Tibial artery (tissue), 4 donors: Measurements from ENCODE around the gene RDH11.

Experiments
- DNase-seq, 2 donors: peaks; one replicate each; pipeline ENCODE4 v3.0.0-alpha.2; 2019
- H3K27ac ChIP-seq, 2 donors: fragments of 200-600 bp; sonication (generic) in 1 of 2; 1 replicate in 1 of 2; 2 replicates in 1 of 2; pipeline ENCODE4 v1.5.1; 2018 to 2019; ENCODE audit warnings: mild to moderate bottlenecking in 1 of 2
- H3K27me3 ChIP-seq, 2 donors: fragments of 200-600 bp; sonication (generic) in 1 of 2; one replicate each; pipeline versions ENCODE4 v1.5.1 to v1.6.0; 2016 to 2019
- H3K36me3 ChIP-seq, 3 donors: fragments of 200-600 bp; sonication (generic) in 2 of 3; one replicate each; pipeline ENCODE4 v1.5.1; 2016 to 2019; ENCODE audit warnings: mild to moderate bottlenecking in 2 of 3
- H3K4me1 ChIP-seq, 4 donors: fragments of 200-600 bp; sonication (generic) in 2 of 4; 1 replicate in 3 of 4; 2 replicates in 1 of 4; pipeline ENCODE4 v1.5.1; 2016 to 2019
- H3K4me3 ChIP-seq, 2 donors: fragments of 200-600 bp; sonication (generic) in 1 of 2; 1 replicate in 1 of 2; 2 replicates in 1 of 2; pipeline ENCODE4 v1.5.1; 2018 to 2019; ENCODE audit warnings: mild to moderate bottlenecking in 2 of 2
- H3K9me3 ChIP-seq, 3 donors: fragments of 200-600 bp; sonication (generic) in 1 of 3; one replicate each; pipeline ENCODE4 v1.5.1; 2016 to 2019
- intact Hi-C: fragments of 100-400 bp; cut with DNase I; formaldehyde crosslinking; loops from one replicate; pipeline ENCODE4 v1.15.0; 2023; ENCODE audit warnings: low total_unique reads
- TF ChIP-seq, protein P1 (sequence below), 2 experiments: fragments of 200-600 bp in 1 of 2; fragments of 450-650 bp in 1 of 2; IDR thresholded peaks; one replicate each; pipeline ENCODE4 v1.5.1; 2017 to 2019; ENCODE audit warnings: antibody characterized with exemption in 2 of 2, mild to moderate bottlenecking in 1 of 2, moderate library complexity in 1 of 2

Gene RDH11

DNA sequence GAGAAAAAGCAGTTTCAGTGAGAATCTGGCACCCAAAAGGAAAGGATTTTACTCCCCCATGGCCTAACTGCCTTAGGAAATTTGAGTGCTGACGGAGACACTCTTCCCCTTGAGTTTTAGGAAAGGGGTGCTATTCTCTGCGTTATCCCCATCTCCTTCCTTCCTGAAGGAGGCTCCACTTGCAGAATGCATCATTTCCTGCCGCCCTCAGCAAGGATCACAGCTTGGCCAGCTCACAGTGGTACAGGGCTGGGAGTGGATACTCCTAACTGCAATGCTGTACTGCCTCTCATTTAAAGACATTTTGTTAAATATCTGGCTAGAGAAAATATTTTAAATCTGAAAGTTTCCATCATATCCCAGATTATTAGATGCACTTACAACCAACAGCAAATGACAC is 39.1 kb upstream of the RDH11 start:
- H3K4me1 ChIP-seq: peaks cover 0 to 10% (median 0%) of the 10 kb centered on the region in 4 donors
- no peak overlapping the region for H3K27ac ChIP-seq
- intact Hi-C loops: no loop called here
- no peaks in the 10 kb centered on the region for H3K27me3 ChIP-seq
- no peak for DNase-seq
- TF ChIP-seq, protein P1, sequence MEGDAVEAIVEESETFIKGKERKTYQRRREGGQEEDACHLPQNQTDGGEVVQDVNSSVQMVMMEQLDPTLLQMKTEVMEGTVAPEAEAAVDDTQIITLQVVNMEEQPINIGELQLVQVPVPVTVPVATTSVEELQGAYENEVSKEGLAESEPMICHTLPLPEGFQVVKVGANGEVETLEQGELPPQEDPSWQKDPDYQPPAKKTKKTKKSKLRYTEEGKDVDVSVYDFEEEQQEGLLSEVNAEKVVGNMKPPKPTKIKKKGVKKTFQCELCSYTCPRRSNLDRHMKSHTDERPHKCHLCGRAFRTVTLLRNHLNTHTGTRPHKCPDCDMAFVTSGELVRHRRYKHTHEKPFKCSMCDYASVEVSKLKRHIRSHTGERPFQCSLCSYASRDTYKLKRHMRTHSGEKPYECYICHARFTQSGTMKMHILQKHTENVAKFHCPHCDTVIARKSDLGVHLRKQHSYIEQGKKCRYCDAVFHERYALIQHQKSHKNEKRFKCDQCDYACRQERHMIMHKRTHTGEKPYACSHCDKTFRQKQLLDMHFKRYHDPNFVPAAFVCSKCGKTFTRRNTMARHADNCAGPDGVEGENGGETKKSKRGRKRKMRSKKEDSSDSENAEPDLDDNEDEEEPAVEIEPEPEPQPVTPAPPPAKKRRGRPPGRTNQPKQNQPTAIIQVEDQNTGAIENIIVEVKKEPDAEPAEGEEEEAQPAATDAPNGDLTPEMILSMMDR (IDR thresholded peaks at IDR 0.05): no peak
- no peaks in the 10 kb centered on the region for H3K36me3 ChIP-seq
- no peaks in the 10 kb centered on the region for H3K9me3 ChIP-seq
- no peak overlapping the region for H3K4me3 ChIP-seq

DNA sequence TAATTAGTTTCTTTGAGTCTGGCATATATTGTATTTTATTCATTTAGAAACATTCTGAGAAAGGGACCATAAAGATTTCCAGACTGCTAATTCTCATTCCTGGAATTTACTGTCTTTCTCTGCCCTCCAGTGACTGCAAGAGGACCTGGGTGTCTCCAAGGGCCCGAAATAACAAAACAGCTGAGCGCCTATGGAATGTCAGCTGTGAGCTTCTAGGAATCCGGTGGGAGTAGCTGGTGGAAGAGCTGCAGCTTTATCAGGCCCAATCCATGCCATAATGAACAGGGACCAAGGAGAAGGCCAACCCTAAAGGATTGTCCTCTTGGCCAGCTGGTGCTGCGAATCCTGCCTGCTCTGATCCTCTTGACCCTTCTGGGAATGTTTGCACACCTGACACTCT is 38.1 kb upstream of the RDH11 start:
- Histone ChIP-seq H3K4me1 (peaks cover 0 to under 1% (median 0%) of the 10 kb centered on the region in 4 donors), H3K36me3 (no peaks in the 10 kb centered on the region), H3K9me3 (no peaks in the 10 kb centered on the region), H3K27ac (no peak overlapping the region), H3K27me3 (peaks cover 0 to 3% of the 10 kb centered on the region in 2 donors), H3K4me3 (no peak overlapping the region)
- intact Hi-C loops: no loop called here
- DNase-seq: no peak
- TF ChIP-seq, protein P1 (IDR thresholded peaks at IDR 0.05): no peak

DNA sequence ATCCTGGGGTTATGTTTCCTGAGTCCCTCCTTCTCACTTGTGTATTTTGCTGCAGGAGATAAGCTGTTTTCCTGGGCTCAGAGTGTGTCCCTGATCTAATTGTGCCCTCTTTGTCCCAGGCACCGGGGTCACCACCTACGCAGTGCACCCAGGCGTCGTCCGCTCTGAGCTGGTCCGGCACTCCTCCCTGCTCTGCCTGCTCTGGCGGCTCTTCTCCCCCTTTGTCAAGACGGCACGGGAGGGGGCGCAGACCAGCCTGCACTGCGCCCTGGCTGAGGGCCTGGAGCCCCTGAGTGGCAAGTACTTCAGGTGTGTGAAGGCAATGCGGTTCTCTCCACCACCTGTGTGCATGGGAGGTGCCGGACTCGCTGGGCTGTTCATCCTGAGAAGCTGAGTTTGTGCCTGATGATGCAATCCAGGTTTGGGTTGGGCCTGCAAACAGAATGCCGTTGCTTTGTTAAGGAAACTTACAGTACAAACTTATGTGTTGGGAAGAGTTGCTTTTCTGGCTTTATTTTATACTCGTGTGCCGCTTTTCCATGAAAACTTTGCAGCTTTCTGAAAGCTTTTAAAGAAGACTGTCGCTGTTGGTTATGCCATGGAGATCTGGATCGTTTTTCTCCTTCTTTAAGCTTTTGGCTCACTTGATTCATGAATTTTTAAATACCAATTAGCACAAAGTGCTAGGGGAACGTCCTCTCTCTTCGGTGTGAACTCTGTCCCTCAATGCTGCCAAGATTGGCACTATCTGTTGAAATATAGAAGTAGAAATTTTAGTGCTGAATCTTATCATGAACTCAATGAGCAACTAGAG is 33.7 kb upstream of the RDH11 start:
- TF ChIP-seq, protein P1 (IDR thresholded peaks at IDR 0.05): no peak
- Histone ChIP-seq H3K4me3 (no peak overlapping the region), H3K27ac (no peak overlapping the region), H3K9me3 (no peaks in the 10 kb centered on the region), H3K27me3 (peaks cover 0 to 3% of the 10 kb centered on the region in 2 donors), H3K4me1 (no peaks in the 10 kb centered on the region), H3K36me3 (no peaks in the 10 kb centered on the region)
- DNase-seq: no peak
- intact Hi-C loops: no loop called here

DNA sequence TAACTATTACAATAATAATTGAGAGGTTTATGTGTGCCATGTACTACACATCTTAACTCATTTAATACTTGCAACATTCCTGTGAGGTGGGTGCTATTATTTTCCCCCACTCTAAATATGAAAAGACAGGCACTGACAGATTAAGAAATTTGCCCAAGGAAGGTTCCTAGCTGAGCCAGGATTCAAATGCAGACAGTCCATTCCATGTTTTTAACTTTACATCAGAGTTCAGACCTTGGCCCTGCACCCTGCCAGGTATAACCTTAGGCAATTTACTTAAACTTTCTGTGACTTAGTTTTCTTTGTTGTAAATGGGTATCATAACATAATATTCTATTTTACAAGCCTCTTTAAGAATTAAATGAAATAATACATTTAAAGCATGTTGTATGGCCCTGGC is 32.7 kb upstream of the RDH11 start:
- H3K36me3 ChIP-seq: no peaks in the 10 kb centered on the region
- no peak for DNase-seq
- no peak overlapping the region for H3K27ac ChIP-seq
- H3K4me1 ChIP-seq: no peaks in the 10 kb centered on the region
- H3K9me3 ChIP-seq: no peaks in the 10 kb centered on the region
- peaks cover 0 to 3% of the 10 kb centered on the region in 2 donors for H3K27me3 ChIP-seq
- intact Hi-C loops: no loop called here
- TF ChIP-seq, protein P1 (IDR thresholded peaks at IDR 0.05): no peak
- H3K4me3 ChIP-seq: no peak overlapping the region

DNA sequence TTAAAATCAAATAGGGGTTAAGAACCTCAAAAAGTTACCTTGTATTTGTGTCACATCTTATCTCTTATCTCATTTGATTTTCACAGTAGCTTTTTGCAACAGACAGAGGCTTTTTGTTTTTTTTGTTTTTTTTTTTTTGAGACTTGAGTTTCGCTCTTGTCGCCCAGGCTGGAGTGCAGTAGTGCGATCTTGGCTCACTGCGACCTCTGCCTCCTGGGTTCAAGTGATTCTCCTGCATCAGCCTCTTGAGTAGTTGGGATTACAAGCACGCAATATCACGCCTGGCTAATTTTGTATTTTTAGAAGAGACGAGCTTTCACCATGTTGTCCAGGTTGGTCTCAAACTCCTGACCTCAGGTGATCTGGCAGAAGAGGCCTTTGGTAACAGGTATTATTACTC is 31.8 kb upstream of the RDH11 start:
- H3K27ac ChIP-seq: no peak overlapping the region

More for the DNA sequence above, 31.8 kb upstream of the RDH11 start:
- TF ChIP-seq, protein P1 (IDR thresholded peaks at IDR 0.05): no peak
- Histone ChIP-seq H3K4me1 (peaks cover 0 to 5% (median 3%) of the 10 kb centered on the region in 4 donors), H3K36me3 (no peaks in the 10 kb centered on the region), H3K4me3 (no peak overlapping the region), H3K9me3 (no peaks in the 10 kb centered on the region), H3K27me3 (peaks cover 0 to 3% of the 10 kb centered on the region in 2 donors)
- DNase-seq: no peak
- intact Hi-C loops: no loop called here
